Stimulated activated CD8-positive, alpha-beta memory T cell treated with anti-CD3 and anti-CD28 coated beads, Interleukin-4, amount 100 ng/mL, for 4 hours (primary cell): ENCODE measurements around the gene PRMT7.

Experiments used
- DNase-seq, 2 donors: peaks; one replicate each; pipeline ENCODE4 v3.0.0-alpha.2; 2020; ENCODE audit warnings: low read depth in 2 of 2, low spot score in 1 of 2

PRMT7 gene

DNA sequence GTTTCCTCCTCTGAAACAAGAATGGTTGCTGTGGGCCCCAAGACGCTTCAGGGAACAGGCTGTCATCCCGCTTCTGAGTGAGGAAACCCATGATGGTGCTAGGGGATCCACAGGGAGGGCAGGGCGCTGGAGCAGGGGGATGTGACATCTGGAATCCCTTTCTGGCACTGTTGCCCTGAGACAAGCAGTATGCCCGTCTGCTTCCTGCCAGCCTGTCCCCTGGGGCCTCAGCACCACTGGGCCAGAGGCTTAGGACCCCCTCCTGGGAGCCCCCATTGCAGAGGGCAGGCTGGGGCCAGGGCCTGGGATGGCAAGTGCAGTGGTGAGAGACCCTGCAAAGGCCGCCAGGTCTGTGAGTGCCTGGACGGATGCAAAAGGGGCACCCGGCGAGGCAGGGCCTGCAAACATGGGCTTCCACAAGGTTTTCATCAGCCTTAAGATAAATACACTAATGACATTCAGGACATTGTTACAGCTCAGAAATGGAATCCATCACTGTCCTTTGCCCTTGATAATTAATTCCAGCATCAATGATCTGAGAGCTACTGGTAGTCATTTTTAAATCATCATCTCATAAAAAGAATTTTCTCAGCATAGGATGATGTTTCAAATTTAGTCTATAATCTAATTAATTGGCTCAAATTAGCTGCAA lies 51.6 kb downstream of the PRMT7 start:
- no peak for DNase-seq

DNA sequence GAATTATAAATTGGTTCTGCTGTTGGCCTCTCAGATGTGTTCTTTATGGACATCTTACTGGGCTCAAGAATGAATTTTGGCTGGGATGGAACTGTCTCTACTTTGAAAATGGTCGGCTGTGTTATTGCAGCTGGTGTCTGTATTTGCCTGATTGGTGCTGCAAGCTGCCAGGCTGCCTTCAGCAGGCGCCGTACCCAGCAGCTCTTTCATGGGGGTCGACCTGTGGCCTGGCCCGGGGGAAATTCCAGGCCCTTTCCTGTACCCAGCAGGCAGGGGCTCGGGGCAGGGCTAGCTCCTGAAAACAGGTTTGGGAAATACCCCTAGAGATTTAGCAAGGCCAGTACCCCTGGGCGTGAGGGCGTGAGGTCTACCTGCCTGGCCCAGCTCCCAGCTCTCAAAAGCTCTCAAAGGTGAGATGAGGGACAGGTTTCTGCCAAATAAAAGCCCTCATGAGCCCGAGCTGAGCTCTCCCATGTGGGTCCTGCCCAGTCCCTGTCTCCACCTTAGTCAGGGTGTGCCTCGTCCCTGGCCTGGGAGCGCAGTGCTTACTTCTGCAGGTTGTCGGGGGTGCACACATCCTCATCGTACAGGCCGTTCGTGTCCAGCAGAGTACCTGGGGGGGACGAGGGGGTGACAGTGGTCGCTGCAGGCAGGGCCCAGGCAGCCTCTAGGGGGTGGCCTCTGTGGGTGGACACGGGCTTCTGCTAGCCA lies 52.3 kb downstream of the PRMT7 start:
- DNase-seq = no peak

DNA sequence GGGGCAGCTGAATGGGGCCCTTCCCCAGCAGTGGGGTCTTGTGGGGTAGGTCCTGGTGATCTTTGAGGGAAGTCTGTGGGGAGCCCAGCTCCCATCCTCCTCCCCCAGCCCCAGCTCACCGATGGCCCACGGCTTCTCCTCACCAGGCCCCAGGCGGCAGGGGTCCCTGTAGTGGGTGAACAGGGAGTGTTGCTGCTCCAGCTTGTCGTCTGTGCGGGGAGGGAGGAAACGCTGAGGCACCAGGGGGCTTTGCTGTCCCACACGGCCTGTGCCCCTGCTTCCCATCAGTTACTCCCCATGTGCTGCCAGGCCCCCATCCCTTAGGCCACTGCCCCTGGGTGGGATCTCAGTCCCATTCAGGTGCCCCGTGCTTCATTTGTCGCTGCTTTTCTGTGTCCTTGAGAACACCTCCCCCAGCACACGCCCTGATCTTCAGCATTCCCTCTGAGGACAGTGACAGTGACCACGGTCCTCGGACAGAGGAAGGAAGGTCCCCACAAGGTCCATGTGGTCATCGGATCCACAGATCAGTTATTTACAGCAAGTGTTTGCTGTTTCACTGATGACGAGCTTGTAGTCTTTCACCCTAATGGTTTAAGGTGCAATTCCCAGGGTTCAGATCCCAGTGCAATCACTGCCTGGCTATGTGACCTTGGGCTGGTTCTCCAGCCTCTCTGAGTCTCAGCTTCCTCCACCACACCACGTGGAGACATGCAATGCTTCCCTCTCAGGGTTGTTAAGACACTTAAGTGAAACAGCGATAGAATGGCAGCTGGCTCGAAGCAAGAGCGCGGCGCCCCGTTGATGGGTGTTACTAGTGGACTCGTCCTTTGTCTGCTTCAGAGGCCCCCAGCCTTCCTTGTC lies 53.1 kb downstream of the PRMT7 start:
- DNase-seq = no peak

- DNase-seq = no peak
These were observed 53.8 kb downstream of the PRMT7 start for GRCh38 chr16:68364561-68364998.

- no peak for DNase-seq
These were observed 54.5 kb downstream of the PRMT7 start for GRCh38 chr16:68365167-68365817.

DNA sequence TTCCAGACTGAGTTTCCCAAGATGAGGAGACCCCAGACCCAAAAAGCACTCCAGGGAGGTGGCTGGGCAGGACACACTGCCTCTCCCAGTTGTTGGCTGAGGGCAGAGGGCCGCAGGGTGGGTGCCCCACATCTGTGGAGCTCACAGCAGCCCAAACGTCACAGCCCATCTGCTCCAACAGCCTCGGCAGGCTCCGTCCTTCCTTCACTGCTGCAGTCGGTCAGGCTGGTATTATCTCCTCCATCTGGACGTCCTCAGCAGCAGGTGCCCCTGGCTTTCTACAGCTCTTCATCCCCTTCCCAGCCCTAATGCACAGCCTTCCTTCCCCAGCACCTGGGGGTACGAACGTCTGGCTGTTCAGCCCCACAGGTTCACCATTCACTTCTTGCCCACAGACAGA lies 55.2 kb downstream of the PRMT7 start:
- no peak for DNase-seq

DNA sequence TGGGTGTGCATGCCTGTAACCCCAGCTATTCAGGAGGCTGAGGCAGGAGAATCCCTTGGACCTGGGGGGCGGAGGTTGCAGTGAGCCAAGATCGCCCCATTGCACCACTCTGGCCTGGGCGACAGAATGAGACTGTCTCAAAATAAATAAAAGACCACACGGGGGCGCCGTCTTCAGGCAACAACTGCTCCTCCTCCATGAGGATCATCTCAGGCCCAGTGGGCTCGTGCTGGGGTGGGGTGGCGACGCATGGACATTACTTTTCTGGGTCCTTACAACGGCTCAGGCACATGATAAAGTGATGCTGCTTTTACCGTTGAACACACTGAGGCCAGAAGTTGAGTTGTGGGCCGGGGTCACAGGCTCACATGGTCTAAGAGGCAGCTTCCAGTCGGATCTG lies 56.2 kb downstream of the PRMT7 start:
- DNase-seq = no peak

- no peak for DNase-seq
These were observed 56.6 kb downstream of the PRMT7 start for GRCh38 chr16:68367440-68367839.

GRCh38 chr16:68367891-68368290 lies 57.1 kb downstream of the PRMT7 start:
- DNase-seq = no peak

DNA sequence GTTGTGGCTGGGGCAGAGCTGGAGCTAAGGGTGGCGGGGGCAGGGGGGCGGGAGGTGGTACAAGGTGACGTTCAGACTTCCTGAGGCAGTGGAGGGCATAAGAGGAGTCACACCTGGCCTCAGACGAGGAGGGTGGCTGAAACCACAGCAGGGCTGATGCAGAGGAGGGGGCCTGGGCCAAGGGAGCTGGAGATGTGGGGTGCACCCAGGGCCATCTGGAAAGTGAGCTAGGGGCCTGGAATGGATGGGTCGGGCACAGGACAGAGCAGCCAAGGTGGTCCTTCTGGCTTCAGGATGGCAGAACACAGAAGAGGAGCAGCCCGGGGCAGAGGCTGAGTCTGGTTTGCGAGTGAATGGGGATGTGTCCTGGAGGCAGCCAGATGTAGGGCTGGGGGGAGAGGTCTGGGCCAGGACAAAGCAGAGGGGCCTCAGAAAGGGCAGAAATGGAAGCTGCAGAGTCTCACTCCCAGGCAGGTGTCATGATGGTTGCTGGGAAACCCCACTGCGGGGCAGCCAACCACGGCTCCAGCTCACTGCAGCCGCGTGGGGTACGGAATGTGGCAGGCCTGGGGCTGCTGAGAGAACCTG lies 57.6 kb downstream of the PRMT7 start:
- DNase-seq = no peak

DNA sequence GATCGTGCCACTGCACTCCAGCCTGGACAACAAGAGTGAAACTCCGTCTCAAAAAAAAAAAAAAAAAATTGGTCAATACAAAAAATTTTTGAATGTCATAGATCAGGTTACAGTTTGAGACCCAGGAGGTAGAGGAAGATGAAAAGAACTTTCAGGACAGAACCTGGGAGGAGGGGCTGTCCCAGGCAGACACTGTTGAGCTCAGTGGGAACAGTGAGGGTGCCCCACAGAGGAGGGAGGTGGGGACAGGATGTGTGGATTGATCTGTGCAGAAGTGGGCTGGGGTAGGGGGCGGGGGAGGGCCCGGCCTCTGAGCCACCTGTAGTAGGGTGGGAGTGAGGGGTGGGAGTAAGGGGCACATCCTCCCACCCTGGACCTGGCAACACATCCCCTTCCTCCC lies 58.3 kb downstream of the PRMT7 start:
- no peak for DNase-seq

DNA sequence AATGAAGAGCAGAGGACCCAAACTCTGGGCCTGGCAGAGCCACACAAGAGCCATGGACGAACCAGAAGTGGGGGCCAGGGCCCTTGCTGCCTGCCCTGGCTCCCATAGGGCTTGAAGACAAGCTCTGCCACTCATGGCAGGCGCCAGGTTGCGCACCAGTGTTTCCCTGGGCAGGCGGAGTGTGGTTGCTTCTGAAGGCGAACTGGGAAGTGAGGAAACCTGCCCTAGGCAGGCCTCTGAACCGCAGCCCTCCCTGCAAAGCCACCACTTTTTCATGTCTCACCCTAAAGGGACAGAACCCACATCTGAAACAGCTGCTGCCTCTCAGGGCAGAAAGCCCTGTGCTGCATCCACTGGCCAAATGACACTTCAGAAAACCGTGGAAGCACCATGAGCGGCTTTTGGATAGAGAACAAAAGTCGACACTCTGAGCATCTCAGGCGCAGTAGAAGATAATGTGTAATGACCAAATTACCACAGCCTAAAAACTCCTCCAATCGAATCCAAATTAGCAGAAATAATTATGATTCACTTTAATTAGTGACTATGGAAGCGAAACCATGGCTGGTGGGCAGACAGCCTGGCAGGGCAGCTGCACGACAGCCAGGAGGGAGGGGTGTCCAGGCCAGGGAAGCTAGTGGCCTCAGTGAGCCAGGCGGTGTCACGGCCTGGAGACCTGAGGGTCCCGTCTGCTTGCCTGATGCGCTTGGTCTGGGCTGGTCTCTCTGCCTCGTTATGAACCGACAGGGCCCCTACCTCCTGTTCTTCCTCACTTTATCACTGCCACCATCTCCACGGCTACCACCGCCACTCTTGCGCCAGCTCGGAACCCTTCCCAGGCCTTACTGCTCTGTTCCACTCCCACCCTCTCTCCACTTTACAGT lies 59.1 kb downstream of the PRMT7 start:
- no peak for DNase-seq

DNA sequence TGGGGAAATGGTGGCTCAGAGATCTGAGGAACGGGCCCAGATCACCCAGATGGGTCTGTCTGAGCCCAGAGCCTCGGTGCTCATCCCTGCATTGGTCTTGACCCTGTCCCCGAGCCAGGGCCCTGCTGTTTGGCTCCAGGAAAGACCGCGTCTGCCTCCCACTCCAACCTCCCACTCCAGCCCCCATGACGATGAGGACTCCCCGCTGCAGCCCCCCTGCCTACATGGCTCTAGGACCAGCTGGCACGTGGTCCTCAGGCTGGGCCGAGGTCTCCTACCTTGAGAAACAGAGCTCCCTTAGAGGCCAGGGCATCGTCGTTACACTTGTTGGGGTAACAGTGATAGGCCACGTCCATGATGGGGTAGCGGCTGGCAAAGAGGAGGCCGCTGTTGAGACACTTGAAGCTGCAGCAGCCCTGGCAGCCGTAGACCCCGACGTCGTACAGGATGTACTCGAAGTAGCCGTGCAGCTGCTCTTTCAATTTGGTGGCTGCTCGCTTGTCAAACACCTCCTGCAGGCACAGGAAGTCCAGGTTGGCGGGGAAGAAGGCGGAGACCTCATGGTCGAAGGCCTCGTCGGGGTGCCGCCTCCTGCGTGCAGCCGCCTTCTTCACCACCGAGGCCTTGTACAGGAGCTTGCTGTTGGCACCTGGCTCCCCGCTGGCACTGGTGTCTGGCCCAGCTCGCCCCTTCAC lies 59.9 kb downstream of the PRMT7 start:
- no peak for DNase-seq

GRCh38 chr16:68371276-68371651 lies 60.4 kb downstream of the PRMT7 start:
- no peak for DNase-seq

- DNase-seq = no peak
These were observed 61.0 kb downstream of the PRMT7 start for GRCh38 chr16:68371706-68372380.

DNA sequence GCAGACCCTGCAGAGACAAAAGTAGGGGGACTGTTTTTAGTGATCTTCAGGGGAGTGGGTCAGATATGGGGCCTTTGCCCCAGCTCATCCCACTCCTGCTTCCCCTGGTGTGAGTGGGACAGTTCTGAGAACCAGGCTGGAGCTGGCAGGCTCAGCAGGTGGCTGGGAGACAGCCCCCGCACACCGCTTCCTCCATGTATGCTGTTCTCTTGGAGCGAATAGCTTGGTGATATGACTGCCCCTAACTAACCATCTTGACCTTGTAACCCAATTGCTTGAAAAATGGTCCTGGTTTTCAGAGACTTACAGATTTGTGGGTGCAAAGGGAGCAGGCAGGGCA lies 61.5 kb downstream of the PRMT7 start:
- no peak for DNase-seq

GRCh38 chr16:68372806-68373205 lies 62.0 kb downstream of the PRMT7 start:
- DNase-seq = no peak

DNA sequence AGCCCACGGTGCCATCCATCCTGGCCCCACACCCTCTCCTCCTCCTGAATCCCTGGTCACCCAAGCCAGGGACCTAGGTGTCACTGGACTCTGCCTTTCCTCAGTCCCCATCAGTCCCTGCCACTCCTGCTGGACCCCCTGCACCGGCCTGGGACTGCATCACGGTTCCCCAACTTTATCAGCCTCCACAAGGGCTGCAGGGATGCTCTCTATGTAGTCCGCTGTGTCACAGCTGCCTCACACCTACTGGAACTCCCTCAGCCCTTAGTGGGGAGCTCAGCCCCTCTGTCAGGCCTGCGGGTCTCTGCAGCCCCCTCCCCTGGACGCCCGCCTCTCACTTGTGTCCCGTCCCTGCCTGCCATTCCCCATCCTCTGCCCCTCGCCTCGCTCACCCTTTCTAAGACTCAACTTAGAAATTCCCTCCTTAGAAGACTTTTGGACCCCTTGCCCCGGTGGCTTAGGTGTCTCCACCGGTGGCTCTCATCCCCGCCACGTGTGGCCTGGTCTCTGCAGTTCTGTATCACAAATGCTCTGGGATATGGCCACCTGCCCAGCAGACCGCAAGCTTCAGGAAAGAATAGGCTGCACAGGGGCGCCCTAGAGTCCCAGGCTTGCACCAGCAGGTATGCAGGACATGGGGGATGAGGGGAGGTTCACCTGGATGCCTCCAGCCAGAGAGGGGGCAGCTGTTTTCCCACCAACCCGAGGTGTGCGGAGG lies 62.9 kb downstream of the PRMT7 start:
- no peak for DNase-seq
